NCI-H510A (cell line): Measurements from ENCODE around the gene ACOT7.

Source experiments
- DNase-seq: peaks from one replicate; lab custom pipeline; 2025; lab: John Stamatoyannopoulos, UW

The ACOT7 gene

DNA sequence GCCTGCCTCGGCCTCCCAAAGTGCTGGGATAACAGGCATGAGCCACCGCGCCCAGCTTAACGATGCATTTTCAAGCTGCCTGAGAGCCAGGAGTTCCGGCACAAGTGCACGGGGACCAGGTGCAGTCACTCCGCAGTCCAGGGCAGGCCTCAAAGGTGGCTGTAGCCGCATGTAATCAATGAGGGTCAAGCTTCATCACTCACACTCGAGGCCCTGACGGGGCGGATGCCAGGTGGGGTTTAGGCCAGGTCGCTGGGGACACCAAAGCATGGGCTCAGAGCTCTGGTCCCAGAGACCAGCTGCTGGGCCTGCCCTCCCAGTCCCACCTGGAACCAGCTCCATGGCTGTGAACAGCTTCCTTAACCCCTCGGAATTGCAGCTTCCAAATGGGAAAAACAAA lies 106.5 kb downstream of the ACOT7 start:
- DNase-seq, result no peak

DNA sequence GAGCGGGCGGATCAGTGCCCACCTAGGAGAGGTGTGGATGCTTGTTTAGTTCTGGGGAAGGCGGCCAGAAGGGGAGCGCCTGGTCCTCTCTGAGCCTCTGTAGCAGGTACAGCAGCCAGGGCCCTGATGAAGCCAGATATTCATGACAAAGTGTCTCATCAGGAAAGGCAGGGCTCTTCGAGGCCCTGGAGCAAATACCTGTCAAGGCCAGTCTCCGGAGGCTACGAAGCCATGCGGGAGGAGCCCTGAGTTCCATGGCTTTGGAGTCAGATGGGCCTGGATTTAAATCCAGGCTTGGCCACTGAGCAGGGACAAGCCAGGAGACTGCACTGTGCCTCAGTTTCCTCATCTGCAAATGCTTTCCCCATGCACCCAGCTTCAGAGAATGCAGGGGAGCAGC lies 107.3 kb downstream of the ACOT7 start:
- DNase-seq, result no peak

DNA sequence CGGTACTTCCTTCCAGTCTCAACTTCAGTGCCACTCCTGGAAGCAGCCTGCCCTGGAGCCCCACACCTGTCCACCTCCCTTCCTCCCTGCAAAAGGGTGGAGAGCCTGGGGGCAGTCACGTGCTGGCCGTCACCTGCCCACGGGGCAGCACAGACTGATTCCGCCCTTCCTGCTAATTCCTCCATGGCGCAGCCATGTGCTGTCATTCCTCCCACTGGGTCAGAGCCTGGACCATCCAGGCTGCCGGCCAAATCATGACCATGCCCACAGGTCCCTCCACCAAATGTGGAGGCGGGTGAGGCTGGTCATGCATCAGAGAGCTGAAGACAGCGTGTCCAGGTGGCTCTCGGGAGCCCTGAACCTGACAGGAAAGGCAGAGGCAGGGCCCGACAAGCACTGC lies 108.2 kb downstream of the ACOT7 start:
- DNase-seq, result no peak

DNA sequence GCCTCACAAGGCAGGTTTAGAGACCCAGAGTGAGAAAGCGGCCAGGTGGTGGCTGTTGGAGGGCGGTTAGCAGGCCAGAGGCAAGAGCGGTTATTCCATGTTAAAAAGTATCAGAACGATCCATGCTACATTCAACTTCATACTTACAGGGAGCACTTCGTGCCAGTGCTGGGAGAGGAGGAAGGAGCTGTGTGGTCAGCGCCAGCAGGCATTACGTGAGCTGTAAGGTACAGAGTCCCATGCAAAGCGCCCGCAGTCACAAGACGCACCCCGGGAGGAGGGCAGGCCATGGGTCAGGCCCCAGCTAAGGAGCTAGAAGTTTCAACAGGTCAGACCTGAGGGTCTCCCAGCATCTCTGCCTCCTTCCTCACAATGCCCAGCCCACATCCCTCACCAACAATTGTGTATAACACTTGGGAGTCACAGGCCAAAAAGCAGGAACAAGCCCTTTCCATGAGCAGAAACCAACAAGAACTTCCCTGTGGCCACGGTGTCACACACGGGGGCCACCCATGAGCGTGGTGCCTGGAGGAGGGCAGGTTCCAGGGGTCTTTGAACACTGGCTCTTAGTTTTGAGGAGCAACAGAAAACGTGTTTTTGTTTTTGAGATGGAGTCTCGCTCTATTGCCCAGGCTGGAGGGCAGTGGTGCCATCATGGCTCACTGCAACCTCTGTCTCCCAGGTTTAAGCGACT lies 110.8 kb downstream of the ACOT7 start:
- no peak for DNase-seq

- no peak for DNase-seq
Measured at GRCh38 chr1:6281511-6282402, 111.8 kb downstream of the ACOT7 start.

GRCh38 chr1:6280761-6281451 lies 112.7 kb downstream of the ACOT7 start:
- peak; percentile 46 for DNase-seq

GRCh38 chr1:6279613-6280383 lies 113.8 kb downstream of the ACOT7 start:
- no peak for DNase-seq

DNA sequence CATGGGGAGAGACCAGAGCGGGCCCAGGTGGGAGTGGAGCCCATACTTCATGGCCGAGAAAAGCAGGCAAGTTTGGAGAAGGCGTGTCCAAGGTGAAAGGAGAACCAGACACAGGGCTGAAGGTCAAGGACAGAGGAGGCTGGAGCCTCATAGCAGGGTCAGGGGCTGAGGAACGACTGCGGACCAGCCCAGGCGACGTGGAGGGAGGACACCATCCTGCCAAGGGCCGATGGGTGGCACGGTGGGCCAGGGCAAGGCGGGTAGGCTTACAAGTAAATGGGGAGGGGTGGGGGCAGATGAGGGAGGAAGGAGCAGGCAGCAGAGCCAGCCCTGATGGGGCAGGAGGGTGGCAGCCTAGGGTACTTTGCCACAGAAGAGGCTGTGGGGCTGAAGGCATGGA lies 114.5 kb downstream of the ACOT7 start:
- no peak for DNase-seq

DNA sequence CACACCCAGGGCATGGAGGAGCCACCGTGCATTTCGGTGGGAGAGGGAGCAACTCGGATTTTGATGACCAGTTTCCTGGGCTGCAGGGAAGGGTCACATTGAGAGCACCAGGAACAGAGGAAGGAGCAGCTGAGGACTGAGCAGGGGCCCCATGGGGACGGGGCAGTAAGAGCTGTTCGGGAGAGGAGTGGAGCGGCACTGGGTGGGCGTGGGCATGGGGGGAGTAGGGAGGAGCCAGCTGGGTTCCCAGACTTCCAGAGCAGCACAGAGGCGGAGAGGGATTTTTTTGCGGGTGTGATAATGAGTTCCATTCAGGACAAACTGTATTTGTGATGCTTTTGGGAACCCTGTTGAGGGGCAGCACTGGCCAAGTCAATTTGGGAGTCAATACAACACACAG lies 115.3 kb downstream of the ACOT7 start:
- DNase-seq, result no peak

GRCh38 chr1:6276811-6277555 lies 116.6 kb downstream of the ACOT7 start:
- no peak for DNase-seq

- DNase-seq, result peak; percentile 98
Measured at GRCh38 chr1:6275826-6276782, 117.5 kb downstream of the ACOT7 start.

DNA sequence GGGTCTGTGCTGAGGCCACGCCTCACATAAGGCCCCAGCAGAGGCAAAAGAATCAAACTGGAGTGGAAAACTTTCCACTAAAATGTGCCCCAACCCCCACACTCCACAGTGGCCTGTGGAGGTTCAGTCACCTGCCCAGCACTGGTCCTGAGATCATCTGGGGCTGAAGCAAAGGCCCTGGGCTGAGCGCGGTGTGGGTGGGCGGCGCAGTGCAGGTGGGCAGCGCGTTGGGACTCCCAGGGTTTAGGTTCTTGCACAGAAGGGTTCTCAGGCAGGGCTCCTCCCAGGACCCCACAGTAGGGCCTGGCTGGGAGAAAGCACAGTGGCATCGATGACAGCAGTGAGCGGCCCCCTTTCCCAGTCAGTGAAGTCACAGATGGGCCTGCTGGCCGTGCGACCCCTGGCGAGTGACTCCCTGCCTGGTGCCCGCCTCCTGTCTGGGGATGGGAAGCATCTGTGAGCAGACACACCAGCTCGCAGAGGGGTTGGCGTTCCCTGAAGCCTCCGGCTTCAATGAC lies 118.9 kb downstream of the ACOT7 start:
- DNase-seq, result no peak

DNA sequence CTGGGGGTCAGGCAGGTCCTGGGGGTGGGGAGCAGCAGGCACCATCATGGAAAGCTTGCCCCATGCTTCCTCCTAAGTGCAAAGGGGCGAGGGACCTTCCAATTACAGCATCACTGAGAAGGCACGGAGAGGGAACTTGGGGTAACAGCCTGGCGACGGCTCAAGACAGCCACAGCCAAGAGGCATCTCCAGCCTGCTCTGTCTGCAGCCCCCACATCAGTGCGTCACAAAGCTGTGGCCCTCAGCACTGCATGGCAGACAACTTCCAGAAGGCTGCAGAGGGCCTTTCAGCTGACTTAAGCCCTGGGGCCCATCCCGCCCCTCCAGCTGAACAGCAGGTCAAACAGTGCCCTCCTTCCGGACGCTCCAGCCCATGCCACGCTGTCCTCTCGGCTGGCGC lies 119.5 kb downstream of the ACOT7 start:
- DNase-seq, result no peak

DNA sequence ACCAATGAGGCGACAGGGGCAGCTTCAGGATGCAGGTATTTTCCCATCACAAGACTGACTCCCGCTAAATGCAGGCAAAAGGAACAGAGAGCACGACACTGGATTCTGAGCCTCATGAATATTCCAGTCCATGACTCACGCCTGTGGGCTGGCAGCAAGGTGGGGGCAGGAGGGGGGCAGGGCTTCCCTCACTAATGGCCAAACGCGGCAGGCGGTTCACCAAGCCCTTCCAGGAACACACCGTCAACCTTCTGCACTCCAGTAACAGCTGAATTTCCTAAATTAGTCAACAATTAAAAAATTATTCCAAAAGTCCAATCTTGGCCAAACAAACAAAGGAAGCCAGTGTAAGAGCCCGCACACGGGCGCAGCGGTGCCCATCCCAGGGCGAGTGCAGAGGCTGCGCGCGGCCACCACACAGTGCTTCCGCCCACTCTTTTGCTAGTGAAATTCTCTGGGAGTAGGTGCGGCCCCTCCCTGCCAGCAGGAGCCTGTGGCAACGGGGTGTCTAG lies 120.1 kb downstream of the ACOT7 start:
- peak; percentile 86 for DNase-seq

- DNase-seq, result peak; percentile 44
Measured at GRCh38 chr1:6272868-6273267, 120.7 kb downstream of the ACOT7 start.

GRCh38 chr1:6272452-6272851 lies 121.1 kb downstream of the ACOT7 start:
- DNase-seq, result no peak

DNA sequence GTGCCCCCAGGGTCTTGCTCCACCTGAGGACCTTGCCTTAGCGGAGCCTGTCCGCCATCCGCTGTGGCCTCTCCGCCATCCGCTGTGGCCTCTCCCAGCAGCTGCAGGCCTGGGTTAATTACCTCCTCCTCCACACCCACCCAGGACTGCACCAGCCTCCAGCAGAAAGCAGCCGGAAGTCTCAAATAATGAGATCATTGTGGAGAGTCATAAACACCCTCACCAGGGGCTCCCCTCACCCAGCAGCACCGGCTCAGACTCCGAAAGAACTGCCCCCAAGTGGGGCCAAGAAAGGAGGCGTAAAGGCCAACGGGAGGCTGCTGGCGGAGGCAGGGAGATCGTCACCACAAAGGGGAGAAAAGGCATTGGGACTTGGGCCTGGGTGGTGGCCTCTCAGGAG lies 122.0 kb downstream of the ACOT7 start:
- DNase-seq, result peak; percentile 50

GRCh38 chr1:6271006-6271405 lies 122.6 kb downstream of the ACOT7 start:
- DNase-seq, result no peak

DNA sequence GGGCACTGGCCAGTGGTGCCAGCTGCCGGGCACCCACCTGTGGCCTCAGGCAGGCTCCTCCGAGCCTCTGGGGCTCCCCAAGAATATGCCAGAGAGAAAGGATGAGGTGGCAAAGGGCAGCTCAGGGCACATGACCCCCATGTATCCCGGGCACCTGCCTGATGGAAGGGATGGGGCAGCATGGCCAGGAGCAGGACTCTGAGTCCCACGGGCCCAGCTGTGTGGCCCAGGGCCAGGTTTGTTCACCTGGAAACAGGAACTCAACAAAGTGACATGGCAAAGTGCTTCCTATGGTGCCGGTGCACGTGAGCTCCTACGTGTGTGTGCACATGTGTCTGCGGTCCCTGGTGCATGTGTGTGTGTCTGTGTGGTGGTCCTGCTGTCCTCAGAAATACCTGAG lies 123.2 kb downstream of the ACOT7 start:
- DNase-seq, result peak; percentile 75
